DND-41 (cell line): ENCODE results near the gene AZI2.

Experiments used
- ATAC-seq: fragments of 200-7000 bp; cut with Tn5 transposase; 3 replicates; pipeline ENCODE4 v1.9.1; 2021; ENCODE audit warnings: low read depth; ENCODE audit not compliant: insufficient read depth
- DNase-seq: peaks from one replicate; pipeline ENCODE4 v3.0.0-alpha.2; 2020
- H2AFZ ChIP-seq: 2 replicates; pipeline ENCODE4 v1.6.0; 2012; ENCODE audit warnings: low read depth, low read length
- H3K27ac ChIP-seq: 2 replicates; pipeline ENCODE4 v1.5.1; 2012; ENCODE audit warnings: low read length, inconsistent platforms
- H3K27me3 ChIP-seq: fragments of 200-600 bp; sonication (generic); 2 replicates; pipeline ENCODE4 v1.6.0; 2012; ENCODE audit warnings: low read length, mild to moderate bottlenecking, inconsistent platforms; ENCODE audit not compliant: insufficient read depth, poor library complexity
- H3K36me3 ChIP-seq: 2 replicates; pipeline ENCODE4 v1.5.1; 2012; ENCODE audit warnings: low read length, inconsistent platforms; ENCODE audit not compliant: insufficient read depth
- H3K4me1 ChIP-seq: 2 replicates; pipeline ENCODE4 v1.5.1; 2012; ENCODE audit warnings: mild to moderate bottlenecking, low read length; ENCODE audit not compliant: insufficient read depth
- H3K4me2 ChIP-seq: 2 replicates; pipeline ENCODE4 v1.6.0; 2012; ENCODE audit warnings: mild to moderate bottlenecking, moderate library complexity, low read length, inconsistent platforms; ENCODE audit not compliant: insufficient read depth
- H3K4me3 ChIP-seq, 2 experiments: fragments of 200-600 bp in 1 of 2; shearing (Covaris generic) in 1 of 2; 2 replicates each; pipeline ENCODE4 v1.5.1; 2012 to 2016; ENCODE audit warnings: inconsistent platforms in 2 of 2, low read length in 2 of 2, mild to moderate bottlenecking in 2 of 2, low read depth in 1 of 2, moderate library complexity in 1 of 2
- H3K79me2 ChIP-seq: 2 replicates; pipeline ENCODE4 v1.6.0; 2012; ENCODE audit warnings: low read length, inconsistent platforms; ENCODE audit not compliant: insufficient read depth
- H3K9ac ChIP-seq: 2 replicates; pipeline ENCODE4 v1.6.0; 2012; ENCODE audit warnings: low read depth, mild to moderate bottlenecking, inconsistent platforms, low read length, moderate library complexity
- H3K9me3 ChIP-seq: 2 replicates; pipeline ENCODE4 v1.5.1; 2012; ENCODE audit warnings: low read length, moderate library complexity, mild to moderate bottlenecking, inconsistent platforms; ENCODE audit not compliant: insufficient read depth, severe bottlenecking
- H4K20me1 ChIP-seq: 2 replicates; pipeline ENCODE4 v1.6.0; 2012; ENCODE audit warnings: low read length; ENCODE audit not compliant: insufficient read depth
- EZH2 ChIP-seq: IDR thresholded peaks from 3 replicates; pipeline ENCODE4 v1.6.1; 2012; ENCODE audit warnings: borderline replicate concordance, low read depth, mild to moderate bottlenecking, moderate library complexity, low read length, inconsistent platforms; ENCODE audit not compliant: severe bottlenecking
- TF ChIP-seq, protein P1 (sequence below): IDR thresholded peaks from 2 replicates; pipeline ENCODE4 v1.5.1; 2012; ENCODE audit warnings: borderline replicate concordance, low read length, moderate library complexity, mild to moderate bottlenecking; ENCODE audit not compliant: poor library complexity, severe bottlenecking; ENCODE audit errors: extremely low read depth

AZI2 gene

DNA sequence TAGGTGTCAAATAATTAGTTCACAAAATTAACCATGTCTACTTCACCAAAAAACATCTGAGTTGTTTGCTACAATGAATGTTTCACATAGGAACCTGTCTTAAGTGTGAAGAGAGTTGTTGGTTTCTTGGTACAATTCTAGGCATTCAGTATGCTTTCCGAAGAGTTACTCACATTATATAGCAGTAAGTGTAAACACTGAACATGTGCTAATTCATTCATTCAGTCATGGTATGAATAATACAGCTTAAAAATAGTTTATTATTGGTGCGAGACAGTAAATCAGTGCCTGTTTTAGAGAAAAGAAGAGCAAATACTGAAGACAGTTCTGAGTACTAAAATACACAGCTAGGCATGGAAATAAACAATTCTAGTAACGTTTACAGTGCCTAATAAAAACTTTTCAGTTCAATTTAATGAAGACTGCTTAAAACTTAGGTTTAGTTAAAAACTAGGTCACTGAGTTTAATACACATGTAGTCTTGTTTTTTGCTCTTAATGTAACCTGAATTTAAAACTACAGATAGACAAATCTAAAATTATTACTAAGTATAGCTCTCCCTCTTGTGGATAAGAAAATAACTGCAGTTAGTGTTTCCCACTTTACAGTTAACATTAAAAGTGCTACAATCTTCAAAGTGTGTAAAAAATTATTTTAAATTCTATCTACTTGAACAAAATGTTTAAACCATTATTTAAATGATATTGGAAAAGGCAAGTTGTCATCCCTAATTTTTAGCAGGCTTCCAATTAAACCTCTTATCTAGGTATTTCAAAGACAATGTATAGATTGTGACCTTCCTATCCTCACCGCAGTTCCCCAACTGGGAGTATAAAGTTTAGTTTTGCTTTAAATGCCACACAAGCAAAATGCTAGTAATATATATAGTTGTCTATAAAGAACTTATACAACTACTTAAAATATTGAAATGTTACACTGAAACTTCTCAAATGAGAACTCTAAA, 20.2 kb downstream of the AZI2 start:
- no peak overlapping the region for H2AFZ ChIP-seq
- H3K27ac ChIP-seq: peak overlapping the region; percentile 7; the same call in 1 of the 2 replicates
- TF ChIP-seq EZH2: no peak
- TF ChIP-seq, protein P1, sequence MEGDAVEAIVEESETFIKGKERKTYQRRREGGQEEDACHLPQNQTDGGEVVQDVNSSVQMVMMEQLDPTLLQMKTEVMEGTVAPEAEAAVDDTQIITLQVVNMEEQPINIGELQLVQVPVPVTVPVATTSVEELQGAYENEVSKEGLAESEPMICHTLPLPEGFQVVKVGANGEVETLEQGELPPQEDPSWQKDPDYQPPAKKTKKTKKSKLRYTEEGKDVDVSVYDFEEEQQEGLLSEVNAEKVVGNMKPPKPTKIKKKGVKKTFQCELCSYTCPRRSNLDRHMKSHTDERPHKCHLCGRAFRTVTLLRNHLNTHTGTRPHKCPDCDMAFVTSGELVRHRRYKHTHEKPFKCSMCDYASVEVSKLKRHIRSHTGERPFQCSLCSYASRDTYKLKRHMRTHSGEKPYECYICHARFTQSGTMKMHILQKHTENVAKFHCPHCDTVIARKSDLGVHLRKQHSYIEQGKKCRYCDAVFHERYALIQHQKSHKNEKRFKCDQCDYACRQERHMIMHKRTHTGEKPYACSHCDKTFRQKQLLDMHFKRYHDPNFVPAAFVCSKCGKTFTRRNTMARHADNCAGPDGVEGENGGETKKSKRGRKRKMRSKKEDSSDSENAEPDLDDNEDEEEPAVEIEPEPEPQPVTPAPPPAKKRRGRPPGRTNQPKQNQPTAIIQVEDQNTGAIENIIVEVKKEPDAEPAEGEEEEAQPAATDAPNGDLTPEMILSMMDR: peak; percentile 77
- H3K4me2 ChIP-seq: no peak overlapping the region
- H3K9ac ChIP-seq: no peak overlapping the region
- DNase-seq (no peak), ATAC-seq (0 out of 3 replicates have a peak, but pooled peaks have one; percentile 18)
- H3K36me3 ChIP-seq: peaks cover 57% of the 10 kb centered on the region
- no peaks in the 10 kb centered on the region for H4K20me1 ChIP-seq
- no peaks in the 10 kb centered on the region for H3K27me3 ChIP-seq
- no peaks in the 10 kb centered on the region for H3K9me3 ChIP-seq
- no peak overlapping the region for H3K4me3 ChIP-seq
- peaks cover 36% of the 10 kb centered on the region for H3K4me1 ChIP-seq
- H3K79me2 ChIP-seq: no peaks in the 10 kb centered on the region

DNA sequence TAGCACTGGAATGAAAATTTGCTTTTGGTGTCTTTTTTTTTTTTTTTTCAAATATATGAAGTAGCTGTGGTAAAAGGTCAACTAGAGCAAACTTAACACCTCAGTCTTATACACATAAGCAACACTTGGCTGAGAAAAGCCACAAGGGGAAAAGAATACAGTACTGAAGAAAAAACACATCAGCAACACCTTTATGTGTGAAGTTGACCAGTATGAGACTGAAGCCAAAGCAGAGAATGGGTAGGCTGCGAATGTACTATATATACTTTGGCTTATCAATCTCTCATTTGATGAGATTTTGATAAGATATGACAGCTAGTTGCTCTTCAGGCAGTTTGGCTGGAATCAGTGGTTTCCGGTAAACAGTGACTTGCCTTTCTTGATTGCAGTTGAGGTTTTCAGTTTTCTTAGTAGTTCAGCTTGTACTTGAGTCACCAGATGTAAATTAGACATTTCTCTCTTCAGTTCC, 22.1 kb downstream of the AZI2 start:
- DNase-seq (peak; percentile 72), ATAC-seq (peak; percentile 92)
- H3K36me3 ChIP-seq: peaks cover 63% of the 10 kb centered on the region
- TF ChIP-seq EZH2: no peak
- TF ChIP-seq, protein P1: no peak
- H3K9ac ChIP-seq: peak overlapping the region; percentile 29; the same call in 1 of the 2 replicates
- H3K9me3 ChIP-seq: no peaks in the 10 kb centered on the region
- H2AFZ ChIP-seq: no peak overlapping the region
- no peaks in the 10 kb centered on the region for H4K20me1 ChIP-seq
- H3K79me2 ChIP-seq: no peaks in the 10 kb centered on the region
- H3K4me3 ChIP-seq: no peak overlapping the region
- no peaks in the 10 kb centered on the region for H3K27me3 ChIP-seq
- H3K4me1 ChIP-seq: peaks cover 36% of the 10 kb centered on the region
- H3K27ac ChIP-seq: peak overlapping the region; percentile 73
- H3K4me2 ChIP-seq: peak overlapping the region; percentile 41

DNA sequence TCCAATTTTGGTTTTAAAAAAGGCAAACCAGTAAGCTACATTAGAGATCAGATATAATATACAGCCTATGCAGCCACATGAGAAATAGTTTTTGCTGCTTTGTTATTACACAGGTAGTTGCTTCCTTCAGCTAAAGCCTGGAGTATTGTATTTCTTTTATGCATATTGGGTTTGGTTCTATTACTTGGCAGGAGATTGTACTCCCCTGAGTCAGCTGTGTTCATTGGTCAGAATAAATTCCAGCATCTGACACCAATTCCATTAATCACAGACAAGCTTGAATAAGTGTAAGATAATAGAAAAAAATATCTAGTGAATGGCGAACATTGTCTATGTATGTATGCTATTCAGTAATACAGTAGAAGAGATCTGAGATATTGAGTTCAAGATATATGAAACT, 26.2 kb downstream of the AZI2 start:
- Histone ChIP-seq H3K9me3 (no peaks in the 10 kb centered on the region), H2AFZ (no peak overlapping the region), H3K4me1 (peaks cover 26% of the 10 kb centered on the region), H4K20me1 (no peaks in the 10 kb centered on the region), H3K4me2 (no peak overlapping the region), H3K4me3 (no peak overlapping the region), H3K27me3 (no peaks in the 10 kb centered on the region), H3K27ac (no peak overlapping the region), H3K36me3 (peaks cover 70% of the 10 kb centered on the region), H3K9ac (no peak overlapping the region), H3K79me2 (no peaks in the 10 kb centered on the region)
- TF ChIP-seq, protein P1: no peak
- TF ChIP-seq EZH2: no peak
- DNase-seq (no peak), ATAC-seq (no peak)
